ENCODE results near the gene ECT2.

GRCh38 chr3:172820492-172820891 lies 70.0 kb downstream of the ECT2 start:
- TF ChIP-seq CTCF (IDR thresholded peaks at IDR 0.05; ENCODE audit: borderline replicate concordance, extremely low read depth, low read length, poor library complexity, severe bottlenecking) (no peak), EZH2 (IDR thresholded peaks at IDR 0.05; ENCODE audit: borderline replicate concordance, low read depth, low read length, severe bottlenecking) (no peak)
